Measurements from ENCODE around the gene C19orf85.
A peak's percentile ranks its signal among the peaks of the same experiment; 100 is the strongest.

The C19orf85 gene

DNA sequence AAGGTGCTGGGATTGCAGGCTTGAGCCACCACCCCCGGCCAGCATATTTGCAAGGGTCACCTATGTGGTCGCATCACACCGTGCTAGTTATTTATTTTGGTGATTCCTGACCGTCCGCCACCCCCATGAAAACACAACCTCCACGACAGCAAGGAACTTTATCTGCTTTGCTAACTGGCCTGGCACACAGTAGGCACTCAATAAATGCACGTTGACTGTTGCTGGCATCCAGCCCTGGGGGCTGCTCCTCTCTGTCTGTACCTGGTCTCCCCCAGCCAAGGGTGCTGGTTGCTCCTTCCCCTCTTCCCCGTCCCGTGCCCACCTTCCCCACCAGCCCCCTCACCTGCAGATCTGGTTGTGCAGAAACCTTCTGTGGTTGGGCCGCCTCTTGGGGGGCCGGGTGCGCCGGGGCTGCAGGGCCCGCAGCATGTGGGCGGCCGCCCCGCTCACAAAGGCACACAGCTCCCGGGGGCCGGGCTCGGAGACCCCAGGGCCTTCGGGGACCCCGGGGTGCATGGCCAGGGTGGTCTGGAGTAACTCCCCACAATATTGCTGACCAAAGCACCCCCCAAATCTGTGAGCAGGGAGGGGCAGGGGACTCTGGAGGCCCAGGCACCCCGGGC is 401 bp downstream of the C19orf85 start:
- TF ChIP-seq, protein P1, sequence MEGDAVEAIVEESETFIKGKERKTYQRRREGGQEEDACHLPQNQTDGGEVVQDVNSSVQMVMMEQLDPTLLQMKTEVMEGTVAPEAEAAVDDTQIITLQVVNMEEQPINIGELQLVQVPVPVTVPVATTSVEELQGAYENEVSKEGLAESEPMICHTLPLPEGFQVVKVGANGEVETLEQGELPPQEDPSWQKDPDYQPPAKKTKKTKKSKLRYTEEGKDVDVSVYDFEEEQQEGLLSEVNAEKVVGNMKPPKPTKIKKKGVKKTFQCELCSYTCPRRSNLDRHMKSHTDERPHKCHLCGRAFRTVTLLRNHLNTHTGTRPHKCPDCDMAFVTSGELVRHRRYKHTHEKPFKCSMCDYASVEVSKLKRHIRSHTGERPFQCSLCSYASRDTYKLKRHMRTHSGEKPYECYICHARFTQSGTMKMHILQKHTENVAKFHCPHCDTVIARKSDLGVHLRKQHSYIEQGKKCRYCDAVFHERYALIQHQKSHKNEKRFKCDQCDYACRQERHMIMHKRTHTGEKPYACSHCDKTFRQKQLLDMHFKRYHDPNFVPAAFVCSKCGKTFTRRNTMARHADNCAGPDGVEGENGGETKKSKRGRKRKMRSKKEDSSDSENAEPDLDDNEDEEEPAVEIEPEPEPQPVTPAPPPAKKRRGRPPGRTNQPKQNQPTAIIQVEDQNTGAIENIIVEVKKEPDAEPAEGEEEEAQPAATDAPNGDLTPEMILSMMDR (IDR thresholded peaks at IDR 0.05; ENCODE audit: low read depth, low read length): no peak
- no peak for DNase-seq (ENCODE audit: extremely low read depth, low read depth)

DNA sequence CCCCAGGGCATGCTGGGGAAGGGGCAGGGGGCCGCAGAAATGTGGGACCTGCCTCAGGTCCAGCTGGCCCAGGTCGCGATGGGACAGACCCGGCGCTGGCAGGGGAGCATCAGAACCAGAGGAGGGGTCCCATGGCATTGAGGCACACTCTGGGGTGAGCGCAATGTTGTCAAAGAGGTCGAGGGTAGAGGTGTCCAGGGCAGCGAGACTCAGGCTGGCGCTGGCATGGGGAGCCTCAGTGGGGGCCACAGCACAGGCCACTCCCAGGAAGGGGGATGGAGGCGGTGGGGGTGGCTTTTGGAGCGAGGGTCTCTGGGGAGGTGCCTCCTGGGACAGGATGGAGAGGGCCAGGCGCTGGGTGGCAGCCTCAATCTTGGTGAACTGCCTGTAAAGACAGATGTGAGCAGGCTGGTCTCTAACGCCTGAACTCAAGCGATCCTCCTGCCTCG is 944 bp downstream of the C19orf85 start:
- DNase-seq (ENCODE audit: extremely low read depth, low read depth): no peak
- TF ChIP-seq, protein P1 (IDR thresholded peaks at IDR 0.05; ENCODE audit: low read depth, low read length): no peak

DNA sequence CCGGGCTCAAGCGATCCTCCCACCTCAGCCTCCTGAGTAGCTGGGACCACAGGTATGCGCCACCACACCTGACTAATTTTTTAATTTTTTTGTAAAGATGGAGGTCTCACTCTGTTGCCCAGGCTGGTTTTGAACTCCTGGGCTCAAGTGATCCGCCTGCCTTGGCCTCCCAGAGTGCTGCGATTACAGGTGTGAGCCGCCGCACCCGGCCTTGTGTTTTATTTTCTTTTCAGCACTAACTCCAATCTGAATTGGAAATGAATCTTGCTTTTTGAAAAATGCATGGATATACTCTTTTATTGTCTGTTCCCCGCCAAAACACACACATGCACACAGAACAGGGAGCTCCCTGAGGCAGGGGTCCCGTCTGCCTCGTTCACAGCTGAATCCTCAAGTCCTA is 1.8 kb downstream of the C19orf85 start:
- TF ChIP-seq, protein P1 (IDR thresholded peaks at IDR 0.05; ENCODE audit: low read depth, low read length): no peak
- no peak for DNase-seq (ENCODE audit: extremely low read depth, low read depth)

DNA sequence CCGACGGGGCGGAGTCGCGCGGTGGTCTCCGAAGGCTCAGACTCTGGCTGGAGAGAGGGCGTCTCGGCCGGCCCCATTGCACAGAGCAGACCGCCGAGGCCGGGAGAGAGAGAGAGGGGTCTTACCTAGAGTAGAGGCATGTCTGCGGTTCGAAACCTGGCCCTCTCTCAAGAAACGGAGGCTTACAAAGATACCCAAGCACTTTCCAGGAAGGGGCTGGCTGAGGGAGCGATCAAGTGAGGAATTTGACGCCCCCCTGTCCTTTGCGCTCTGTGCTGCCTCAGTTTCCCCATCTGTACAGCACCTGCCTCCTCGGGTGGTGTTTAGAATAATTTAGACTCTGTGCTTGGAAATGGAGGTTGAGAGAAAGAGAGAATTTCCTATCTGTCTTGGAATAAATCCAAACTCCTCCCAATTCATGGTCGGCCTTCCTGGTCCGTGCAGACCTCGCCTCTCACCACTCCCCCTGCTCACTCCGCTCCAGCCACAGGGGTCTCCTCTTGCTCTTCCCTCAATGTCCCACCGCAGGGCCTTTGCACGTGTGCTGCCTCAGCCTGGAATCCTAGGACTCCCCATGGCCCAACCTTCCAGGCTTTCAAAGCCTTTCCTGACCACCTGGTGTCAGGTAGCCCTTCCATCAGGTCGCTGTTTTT is 2.5 kb downstream of the C19orf85 start:
- no peak for DNase-seq (ENCODE audit: extremely low read depth, low read depth)
- TF ChIP-seq, protein P1 (IDR thresholded peaks at IDR 0.05; ENCODE audit: low read depth, low read length): no peak

DNA sequence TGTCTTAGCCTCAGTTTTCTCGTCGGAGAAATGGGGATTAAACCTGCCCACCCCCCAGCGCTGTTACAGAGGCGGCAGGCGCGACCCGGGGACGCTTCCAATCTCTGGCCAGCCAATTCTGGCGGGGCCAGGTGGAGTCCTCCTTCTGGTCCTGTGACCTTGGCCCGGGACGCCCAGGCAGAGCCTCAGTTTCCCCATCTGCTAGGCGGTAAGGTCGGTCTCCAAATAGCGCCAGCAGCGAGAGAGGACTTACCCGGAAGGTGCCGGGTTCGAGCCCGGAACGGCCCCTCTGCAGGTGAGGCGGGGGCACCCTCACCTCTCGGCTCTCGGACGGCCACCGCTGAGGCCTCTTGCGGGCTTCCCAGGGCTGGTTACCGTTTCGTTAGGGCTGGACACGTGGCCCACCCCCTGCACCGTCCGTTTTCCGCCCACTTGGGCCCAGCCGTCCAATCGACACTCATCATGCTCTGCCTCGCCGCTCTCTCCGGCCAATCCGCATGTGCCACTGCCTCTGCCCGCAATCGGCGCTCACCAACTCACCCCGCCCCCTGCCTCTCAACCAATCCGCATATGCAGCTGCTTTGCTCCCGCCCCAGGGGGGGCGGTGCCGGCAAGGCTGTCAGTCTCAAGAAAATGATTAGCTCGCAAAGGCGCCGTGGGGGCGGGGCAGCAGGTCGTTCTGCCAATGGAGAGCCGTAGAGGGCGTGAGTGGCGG is 3.1 kb downstream of the C19orf85 start, which contains the start of gene ISOC2:
Gene ISOC2 (minus strand): TSS at position 384 of the 715 bp plus-strand sequence. CDS start 5,156 bp downstream, outside the sequence.
- TF ChIP-seq, protein P1 (IDR thresholded peaks at IDR 0.05; ENCODE audit: low read depth, low read length): no peak
- DNase-seq (ENCODE audit: extremely low read depth, low read depth): peak; percentile 100

DNA sequence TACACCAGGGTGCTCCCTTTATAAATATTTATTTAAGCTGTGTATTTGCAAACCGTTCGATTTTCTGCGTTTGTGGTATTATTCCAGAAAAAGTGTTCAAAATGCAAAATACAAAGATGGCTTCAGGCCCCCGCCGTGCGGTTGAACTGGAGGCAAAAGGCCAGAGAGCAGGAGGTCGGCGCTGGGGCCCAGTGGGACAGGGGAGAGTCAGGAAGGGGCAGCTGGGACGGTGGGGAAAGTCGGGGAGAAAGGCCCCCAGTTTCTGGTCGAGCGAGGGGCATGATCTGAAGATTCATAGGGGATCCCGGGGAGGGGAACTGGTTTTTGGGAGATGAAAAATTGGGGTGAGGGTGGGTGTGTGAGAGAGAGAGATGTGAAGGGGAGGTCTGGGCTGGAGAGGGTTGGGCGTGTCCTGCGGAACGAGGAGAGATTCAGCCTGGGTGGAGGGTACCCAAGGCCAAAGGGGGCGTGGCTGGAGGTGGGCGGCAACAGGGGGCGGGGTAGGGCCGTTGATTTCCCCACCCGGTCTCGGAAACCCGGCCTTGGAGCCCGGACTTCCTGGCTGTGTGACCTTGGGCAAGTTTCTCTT is 3.8 kb downstream of the C19orf85 start:
- DNase-seq (ENCODE audit: extremely low read depth, low read depth): peak; percentile 71
- TF ChIP-seq, protein P1 (IDR thresholded peaks at IDR 0.05; ENCODE audit: low read depth, low read length): no peak

All from AG09319 (cell line).